HG03342 (cell line): ENCODE results near the gene C11orf16.
"Not testable (repeated sequence)": the region's sequence is repeated elsewhere in the genome, so short reads cannot be mapped to it uniquely, and the experiment has no call there.

ENCODE experiments used
- ATAC-seq: cut with Tn5 transposase; IDR thresholded peaks from one replicate; pipeline ENCODE4 v1.9.1; 2021; ENCODE audit warnings: mild to moderate bottlenecking, moderate library complexity; ENCODE audit not compliant: unreplicated experiment

C11orf16 gene

DNA sequence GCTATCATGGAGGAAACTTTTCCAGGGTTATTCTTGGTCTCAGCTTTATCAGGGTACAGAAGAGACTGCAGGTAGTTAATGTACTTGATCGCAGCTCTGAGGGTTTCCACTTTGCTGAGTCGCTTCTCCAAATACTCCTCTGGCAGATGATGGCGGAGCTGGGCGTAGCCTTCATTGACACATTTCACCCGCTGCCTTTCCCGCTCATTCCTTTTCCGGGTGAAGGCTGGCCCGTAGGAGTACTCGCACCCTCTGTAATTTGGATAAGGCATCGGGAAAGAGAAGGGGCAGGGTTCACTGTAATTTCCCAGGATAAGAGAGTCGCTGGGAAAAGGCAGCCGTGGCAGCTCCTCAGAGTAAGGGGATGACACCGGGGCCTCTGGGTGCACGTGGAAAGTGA, 4.9 kb upstream of the C11orf16 start:
- no peak for ATAC-seq

GRCh38 chr11:8937159-8937558, 4.4 kb upstream of the C11orf16 start:
- ATAC-seq, result no peak

GRCh38 chr11:8935789-8936188, 3.0 kb upstream of the C11orf16 start:
- not testable (repeated sequence) for ATAC-seq

DNA sequence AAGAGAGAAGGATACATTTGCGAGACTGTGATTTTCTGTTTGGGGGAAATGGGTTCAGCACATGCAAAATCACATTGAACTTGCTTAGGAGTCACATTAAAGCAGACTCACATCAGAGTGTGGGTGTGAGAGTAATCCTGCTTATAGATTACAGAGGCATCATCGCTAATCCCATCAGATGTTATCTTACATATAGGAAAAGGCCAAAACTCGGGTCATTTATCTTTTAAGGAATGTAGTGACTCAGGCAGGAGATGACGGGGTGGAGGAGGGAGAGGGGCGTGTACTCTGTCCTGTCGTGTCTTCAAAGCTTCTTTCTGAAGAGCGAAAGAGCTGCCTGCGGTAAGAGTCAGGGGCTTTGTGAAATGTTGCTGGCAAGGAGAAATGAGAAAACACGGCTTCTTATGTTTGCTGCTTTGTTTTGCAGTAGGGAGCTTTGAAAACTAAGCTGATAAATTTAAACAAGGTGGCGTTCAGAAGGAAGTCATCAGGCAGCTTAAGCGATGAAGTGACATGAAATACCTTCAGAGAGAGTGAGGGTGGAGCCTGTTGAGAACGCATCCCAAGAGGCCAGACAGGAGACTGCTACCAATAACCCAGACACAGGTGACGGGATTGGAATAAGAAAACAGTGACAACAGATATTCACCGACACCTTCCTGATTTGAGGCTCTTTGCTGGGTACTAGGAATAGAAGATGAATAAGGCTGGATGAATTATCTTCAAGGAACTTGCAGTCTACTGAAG, 2.2 kb upstream of the C11orf16 start:
- no peak for ATAC-seq

DNA sequence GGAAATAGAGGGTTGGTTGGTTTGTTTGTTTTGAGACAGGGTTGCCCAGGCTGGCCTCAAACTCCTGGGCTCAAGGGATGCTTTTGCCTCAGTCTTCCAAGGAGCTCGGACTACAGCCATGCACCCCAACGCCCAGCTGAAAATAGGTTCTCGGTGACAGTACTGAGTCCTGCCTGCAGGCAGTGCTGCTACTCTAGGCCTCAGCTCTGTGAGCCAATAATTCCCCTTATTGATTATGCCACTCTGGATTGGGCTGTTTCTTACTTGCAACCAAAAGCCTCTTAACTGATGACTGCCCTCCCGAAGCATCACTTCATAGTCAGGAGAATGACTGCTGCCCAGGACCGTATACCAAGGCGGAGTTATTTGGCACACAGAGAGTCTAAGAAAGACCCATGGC, 1.2 kb upstream of the C11orf16 start:
- ATAC-seq, result no peak

GRCh38 chr11:8930456-8931175, 2.1 kb downstream of the C11orf16 start:
- no peak for ATAC-seq

DNA sequence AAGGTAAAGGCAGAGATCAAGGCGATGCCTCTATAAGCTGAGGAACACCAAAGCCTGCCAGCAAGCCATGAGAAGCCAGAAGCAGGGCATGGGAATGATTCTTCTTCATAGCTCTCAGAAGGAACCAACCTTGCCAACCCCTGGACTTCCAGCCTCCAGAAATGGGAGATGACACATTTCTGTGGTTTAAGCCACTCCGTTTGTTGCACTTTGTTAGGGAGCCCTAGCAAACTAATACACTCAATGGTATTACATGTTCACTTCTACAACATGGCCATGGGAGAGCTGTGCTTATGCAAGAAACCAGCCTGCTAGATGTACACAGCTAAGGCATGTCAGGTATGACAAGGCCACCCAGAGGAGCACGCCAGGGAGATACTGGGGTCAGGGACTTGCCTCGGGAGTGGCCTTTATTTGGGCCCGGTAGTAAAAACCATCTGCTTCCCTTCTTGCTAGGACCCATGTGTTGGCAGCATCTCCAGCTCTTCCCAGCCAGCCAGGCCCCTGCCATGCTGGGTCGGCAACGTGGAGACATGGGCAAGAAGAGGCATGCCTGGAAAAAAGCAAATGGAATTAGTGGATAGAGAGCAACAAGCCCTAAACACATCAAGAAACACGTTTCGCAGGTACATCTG, 3.6 kb downstream of the C11orf16 start:
- no peak for ATAC-seq

DNA sequence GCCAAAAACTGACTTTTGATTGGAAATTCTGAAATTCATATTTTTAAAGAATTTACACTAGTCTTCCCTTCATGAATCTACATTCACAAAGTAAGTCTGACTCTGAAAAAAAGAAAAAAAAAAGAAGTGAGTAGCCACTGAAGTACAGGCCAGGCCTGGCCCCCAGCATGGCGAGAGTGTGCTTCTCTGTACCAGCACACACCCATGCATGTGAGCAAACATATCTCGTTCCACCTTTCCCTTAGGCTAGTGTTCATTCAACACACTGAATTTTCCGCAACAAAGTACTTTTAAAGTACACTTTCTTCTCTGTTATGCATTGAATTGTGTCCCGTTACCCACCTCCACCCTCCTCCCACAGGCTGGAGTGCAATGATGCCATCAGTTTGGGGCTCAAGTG, 4.5 kb downstream of the C11orf16 start:
- ATAC-seq, result no peak

GRCh38 chr11:8927233-8927632, 5.5 kb downstream of the C11orf16 start:
- no peak for ATAC-seq

- no peak for ATAC-seq
Measured at GRCh38 chr11:8926236-8926635, 6.5 kb downstream of the C11orf16 start.

DNA sequence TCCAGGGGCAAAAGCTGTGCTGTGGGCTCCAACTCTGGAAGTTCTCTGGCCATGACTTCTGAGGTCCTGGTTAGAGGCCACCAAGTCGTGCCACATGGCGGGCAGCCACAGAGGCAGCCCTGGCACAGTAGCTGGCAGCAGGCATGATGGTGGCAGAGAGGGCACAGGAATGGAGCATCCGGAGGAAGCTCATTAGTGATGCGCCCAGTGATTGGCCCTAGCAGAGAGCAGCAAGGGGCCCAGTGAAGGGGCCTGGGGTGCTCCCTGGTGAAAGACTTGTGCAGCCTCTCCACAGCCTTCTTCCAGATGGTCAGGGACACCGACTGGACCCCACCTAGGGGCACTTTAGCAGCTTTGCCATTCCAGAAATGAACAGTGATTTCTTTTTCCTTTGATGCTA, 7.0 kb downstream of the C11orf16 start:
- no peak for ATAC-seq

GRCh38 chr11:8922691-8923090, 10.1 kb downstream of the C11orf16 start:
- ATAC-seq, result no peak

- ATAC-seq, result no peak
Measured at GRCh38 chr11:8917157-8917825, 15.5 kb downstream of the C11orf16 start.

DNA sequence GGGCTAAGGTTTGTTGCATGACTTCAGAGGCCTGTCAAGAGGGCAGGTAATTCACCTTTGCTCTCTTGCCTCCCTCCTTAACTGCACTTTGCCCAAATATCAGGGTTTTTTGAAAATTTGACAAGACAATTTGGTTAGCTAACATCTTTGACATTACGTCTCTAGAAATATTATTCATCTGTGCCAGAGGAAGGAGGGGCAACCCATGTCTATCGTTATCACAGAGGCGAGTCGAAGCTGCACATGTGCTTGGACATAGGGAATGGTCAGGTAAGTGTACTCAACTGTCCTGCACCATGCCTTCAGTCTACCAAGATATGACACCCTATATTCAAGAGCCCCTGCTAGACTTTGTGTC, 18.1 kb downstream of the C11orf16 start:
- ATAC-seq, result no peak

- ATAC-seq, result no peak
Measured at GRCh38 chr11:8913961-8914660, 18.6 kb downstream of the C11orf16 start.

- peak; percentile 58 for ATAC-seq
Measured at GRCh38 chr11:8911029-8911823, 21.5 kb downstream of the C11orf16 start, which contains the start of gene AKIP1. TSS of gene AKIP1 (plus strand) at chr11:8911189. CDS start at chr11:8911450, 261 bp downstream.

DNA sequence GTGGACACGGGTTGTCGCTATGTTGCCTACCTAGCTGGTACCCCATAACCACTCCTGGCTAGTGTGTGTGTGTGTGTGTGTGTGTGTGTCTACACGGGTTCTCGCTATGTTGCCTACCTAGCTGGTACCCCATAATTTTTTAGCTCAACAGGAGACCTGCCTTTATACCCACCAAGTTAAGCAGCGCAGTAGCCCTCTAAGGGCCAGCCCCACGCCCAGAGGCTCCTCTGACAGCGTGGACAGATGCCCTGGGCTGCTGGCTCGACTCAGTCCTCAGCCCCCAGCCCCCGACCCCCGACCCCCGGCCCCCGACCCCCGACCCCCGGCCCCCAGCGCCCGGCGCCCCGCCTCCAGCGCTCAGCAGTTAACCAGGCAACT, 22.1 kb downstream of the C11orf16 start:
- ATAC-seq, result peak; percentile 3

- ATAC-seq, result no peak
Measured at GRCh38 chr11:8908099-8908498, 24.6 kb downstream of the C11orf16 start.

DNA sequence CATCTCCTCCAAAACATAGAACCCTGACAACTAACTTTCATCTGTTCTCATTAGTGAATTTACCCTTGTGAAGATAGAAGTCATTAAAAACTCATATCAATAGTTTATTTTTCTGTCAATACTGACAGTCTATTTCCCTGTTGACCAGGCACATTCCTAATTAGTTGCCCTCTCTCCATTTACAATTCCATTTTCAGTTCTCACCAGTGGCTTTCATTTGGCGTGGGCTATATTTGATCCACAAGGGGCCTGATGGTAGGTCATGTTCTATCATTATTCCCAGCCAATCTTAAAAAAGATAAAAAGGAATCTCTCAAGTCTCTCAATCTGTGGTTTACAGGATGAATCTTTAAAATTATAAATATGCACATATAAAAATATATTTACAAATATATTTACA, 25.6 kb downstream of the C11orf16 start:
- no peak for ATAC-seq

- ATAC-seq, result no peak
Measured at GRCh38 chr11:8905528-8906165, 27.1 kb downstream of the C11orf16 start.
